ENCODE measurements around the gene TENT5A. TPM values are rescaled to one million over a fixed set of nuclear protein-coding genes. Genes with fewer than 3 reads are reported as not detected.
"Not testable (repeated sequence)": the region's sequence is repeated elsewhere in the genome, so short reads cannot be mapped to it uniquely, and the experiment has no call there.

The TENT5A gene
- total RNA-seq, 1 donor from 2014 or later: 2.3 TPM

DNA sequence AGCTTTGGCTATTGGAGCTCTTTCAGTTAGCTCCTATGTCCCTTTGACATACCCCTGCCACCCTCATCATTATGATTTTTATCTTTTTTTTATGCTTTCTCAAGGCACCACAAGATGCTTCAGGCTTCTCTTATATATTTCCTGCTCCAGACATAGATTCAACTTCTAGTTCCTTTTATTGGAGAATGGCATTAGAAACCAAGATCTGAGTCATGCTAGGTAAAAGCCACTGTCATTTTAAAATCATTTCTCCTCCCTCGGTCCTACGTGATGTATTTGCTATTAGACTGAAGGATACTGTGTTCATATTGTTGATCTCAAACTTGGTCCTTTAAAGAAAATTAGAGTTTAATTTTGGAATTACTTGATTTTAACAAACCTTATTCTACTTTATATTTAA is 8.3 kb downstream of the TENT5A start:
- Mint-ChIP-seq H3K4me3 (ENCODE audit: unreplicated experiment) (no peak overlapping the region), H3K27ac (ENCODE audit: unreplicated experiment) (no peak overlapping the region), H3K4me1 (ENCODE audit: unreplicated experiment) (peaks cover 3% of the 10 kb centered on the region), H3K9me3 (ENCODE audit: unreplicated experiment) (no peaks in the 10 kb centered on the region), H3K36me3 (ENCODE audit: low read depth, unreplicated experiment) (no peaks in the 10 kb centered on the region), H3K27me3 (ENCODE audit: unreplicated experiment) (no peaks in the 10 kb centered on the region)
- DNase-seq (ENCODE audit: low spot score): no peak
- TF ChIP-seq, protein P1, sequence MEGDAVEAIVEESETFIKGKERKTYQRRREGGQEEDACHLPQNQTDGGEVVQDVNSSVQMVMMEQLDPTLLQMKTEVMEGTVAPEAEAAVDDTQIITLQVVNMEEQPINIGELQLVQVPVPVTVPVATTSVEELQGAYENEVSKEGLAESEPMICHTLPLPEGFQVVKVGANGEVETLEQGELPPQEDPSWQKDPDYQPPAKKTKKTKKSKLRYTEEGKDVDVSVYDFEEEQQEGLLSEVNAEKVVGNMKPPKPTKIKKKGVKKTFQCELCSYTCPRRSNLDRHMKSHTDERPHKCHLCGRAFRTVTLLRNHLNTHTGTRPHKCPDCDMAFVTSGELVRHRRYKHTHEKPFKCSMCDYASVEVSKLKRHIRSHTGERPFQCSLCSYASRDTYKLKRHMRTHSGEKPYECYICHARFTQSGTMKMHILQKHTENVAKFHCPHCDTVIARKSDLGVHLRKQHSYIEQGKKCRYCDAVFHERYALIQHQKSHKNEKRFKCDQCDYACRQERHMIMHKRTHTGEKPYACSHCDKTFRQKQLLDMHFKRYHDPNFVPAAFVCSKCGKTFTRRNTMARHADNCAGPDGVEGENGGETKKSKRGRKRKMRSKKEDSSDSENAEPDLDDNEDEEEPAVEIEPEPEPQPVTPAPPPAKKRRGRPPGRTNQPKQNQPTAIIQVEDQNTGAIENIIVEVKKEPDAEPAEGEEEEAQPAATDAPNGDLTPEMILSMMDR (IDR thresholded peaks at IDR 0.05; ENCODE audit: unreplicated experiment): no peak

DNA sequence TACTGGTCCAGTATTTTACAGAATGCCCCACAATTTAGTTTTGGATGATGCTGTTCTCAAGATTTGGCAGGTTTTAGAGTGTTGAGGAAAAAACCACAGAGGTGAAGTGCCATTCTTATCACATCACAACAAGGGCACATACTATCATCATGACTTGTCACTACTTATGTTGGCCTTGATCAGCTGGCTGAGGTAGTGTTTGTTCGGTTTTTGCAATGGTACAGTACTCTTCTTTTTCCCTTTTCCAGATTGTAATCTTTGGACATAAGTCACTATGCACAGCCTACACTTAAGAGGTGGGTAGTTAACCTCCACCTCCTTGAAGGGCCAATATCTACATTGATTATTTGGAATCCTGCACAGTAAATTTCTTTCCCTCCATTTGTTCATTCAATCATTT is 8.8 kb downstream of the TENT5A start:
- no peak for DNase-seq (ENCODE audit: low spot score)
- Mint-ChIP-seq H3K27me3 (ENCODE audit: unreplicated experiment) (no peaks in the 10 kb centered on the region), H3K9me3 (ENCODE audit: unreplicated experiment) (no peaks in the 10 kb centered on the region), H3K4me3 (ENCODE audit: unreplicated experiment) (no peak overlapping the region), H3K27ac (ENCODE audit: unreplicated experiment) (no peak overlapping the region), H3K4me1 (ENCODE audit: unreplicated experiment) (peaks cover 3% of the 10 kb centered on the region), H3K36me3 (ENCODE audit: low read depth, unreplicated experiment) (no peaks in the 10 kb centered on the region)
- TF ChIP-seq, protein P1 (IDR thresholded peaks at IDR 0.05; ENCODE audit: unreplicated experiment): no peak

DNA sequence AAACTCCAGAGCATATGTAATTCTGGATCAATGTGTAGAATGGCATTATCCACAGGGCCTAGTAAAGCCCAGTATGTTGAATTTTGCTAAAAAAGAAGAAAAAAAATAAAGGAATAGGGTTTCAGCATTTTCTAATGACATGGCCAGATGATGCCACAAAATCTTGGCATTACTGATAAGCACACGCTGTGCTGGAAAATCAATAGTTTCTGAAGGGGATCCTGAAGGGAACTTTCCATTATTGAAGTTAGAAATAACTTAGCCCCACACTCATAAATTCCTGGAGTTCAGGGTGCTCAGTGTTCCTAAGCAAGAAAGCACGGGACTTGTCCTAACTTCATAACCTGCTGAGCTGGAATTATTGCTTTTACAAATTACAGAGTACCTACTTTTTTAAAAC is 10.8 kb downstream of the TENT5A start:
- TF ChIP-seq, protein P1 (IDR thresholded peaks at IDR 0.05; ENCODE audit: unreplicated experiment): no peak
- Mint-ChIP-seq H3K9me3 (ENCODE audit: unreplicated experiment) (no peaks in the 10 kb centered on the region), H3K4me1 (ENCODE audit: unreplicated experiment) (peaks cover 3% of the 10 kb centered on the region), H3K27me3 (ENCODE audit: unreplicated experiment) (no peaks in the 10 kb centered on the region), H3K4me3 (ENCODE audit: unreplicated experiment) (no peak overlapping the region), H3K36me3 (ENCODE audit: low read depth, unreplicated experiment) (no peaks in the 10 kb centered on the region), H3K27ac (ENCODE audit: unreplicated experiment) (no peak overlapping the region)
- no peak for DNase-seq (ENCODE audit: low spot score)

DNA sequence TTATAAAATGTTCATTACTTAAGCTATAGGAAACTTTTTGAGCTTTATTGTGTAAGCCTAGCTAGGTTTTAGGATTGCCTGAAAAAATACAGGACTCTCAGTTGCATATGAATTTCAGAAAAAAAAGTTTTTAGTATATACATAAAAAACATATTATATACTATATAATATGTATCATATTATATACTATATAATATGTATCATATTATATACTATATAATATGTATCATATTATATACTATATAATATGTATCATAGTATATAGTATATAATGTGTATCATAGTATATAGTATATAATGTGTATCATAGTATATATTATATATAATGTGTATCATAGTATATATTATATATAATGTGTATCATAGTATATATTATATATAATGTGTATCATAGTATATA is 11.9 kb downstream of the TENT5A start:
- H3K4me1 Mint-ChIP-seq (ENCODE audit: unreplicated experiment); H3K4me3 Mint-ChIP-seq (ENCODE audit: unreplicated experiment); H3K27ac Mint-ChIP-seq (ENCODE audit: unreplicated experiment); DNase-seq (ENCODE audit: low spot score); H3K27me3 Mint-ChIP-seq (ENCODE audit: unreplicated experiment); H3K9me3 Mint-ChIP-seq (ENCODE audit: unreplicated experiment); H3K36me3 Mint-ChIP-seq (ENCODE audit: low read depth, unreplicated experiment): not testable (repeated sequence)

DNA sequence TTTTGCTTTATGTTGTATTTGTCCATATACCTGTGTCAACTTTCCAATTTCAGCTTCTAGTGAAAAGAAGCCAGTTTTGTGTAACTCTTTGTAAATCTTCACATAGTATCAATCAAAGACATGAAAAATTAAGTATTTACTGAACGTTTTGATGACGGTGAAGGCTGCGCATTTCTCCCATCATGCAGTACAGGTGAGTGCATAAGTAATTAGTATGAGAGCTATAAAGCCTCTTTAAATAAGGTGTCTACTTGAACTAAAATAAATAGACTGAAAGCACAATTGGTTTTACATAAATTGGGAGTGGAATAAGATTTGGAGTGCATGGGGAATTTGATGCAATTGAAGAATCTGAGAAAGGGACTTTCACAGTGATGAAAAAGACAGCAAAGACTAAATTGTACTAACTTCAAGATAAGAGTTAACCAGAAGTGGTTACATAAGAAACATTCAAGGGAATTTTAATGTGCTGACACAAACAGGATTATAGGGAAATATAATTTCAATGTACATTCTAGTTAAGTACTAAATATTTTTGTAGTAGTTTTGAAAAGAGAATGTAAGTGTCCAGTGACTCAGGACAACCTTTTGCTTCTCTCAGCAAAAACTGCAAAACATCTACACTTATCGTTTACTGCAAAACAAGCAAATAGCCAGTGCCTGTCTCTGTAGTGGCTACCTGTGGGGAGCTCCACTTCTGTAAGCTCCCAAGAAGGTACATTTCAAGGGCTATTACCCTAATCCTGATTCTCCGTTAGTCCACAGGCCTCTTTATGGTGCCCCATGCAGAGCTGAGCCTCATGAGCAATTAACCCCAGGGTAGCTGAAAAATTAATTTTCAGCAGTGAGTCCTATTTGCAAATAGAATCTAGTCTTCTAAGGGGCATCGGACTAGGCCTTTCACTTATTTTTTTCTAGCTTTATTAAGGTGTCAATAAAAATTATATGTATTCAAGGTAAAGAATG is 13.0 kb downstream of the TENT5A start:
- no peaks in the 10 kb centered on the region for H3K36me3 Mint-ChIP-seq (ENCODE audit: low read depth, unreplicated experiment)
- no peak overlapping the region for H3K27ac Mint-ChIP-seq (ENCODE audit: unreplicated experiment)
- no peak overlapping the region for H3K4me3 Mint-ChIP-seq (ENCODE audit: unreplicated experiment)
- TF ChIP-seq, protein P1 (IDR thresholded peaks at IDR 0.05; ENCODE audit: unreplicated experiment): no peak
- H3K9me3 Mint-ChIP-seq (ENCODE audit: unreplicated experiment): no peaks in the 10 kb centered on the region
- no peaks in the 10 kb centered on the region for H3K4me1 Mint-ChIP-seq (ENCODE audit: unreplicated experiment)
- H3K27me3 Mint-ChIP-seq (ENCODE audit: unreplicated experiment): no peaks in the 10 kb centered on the region
- no peak for DNase-seq (ENCODE audit: low spot score)
